NCI-H2196 treated with DMSO at 0.1 percent for 48 hours (cell line): ENCODE measurements around the gene MYOC.
"Not testable (repeated sequence)": the region's sequence is repeated elsewhere in the genome, so short reads cannot be mapped to it uniquely, and the experiment has no call there.

Experiments used
- DNase-seq: peaks from one replicate; lab custom pipeline; 2025; ENCODE audit not compliant: unreplicated experiment; lab: John Stamatoyannopoulos, UW

The MYOC gene

GRCh38 chr1:171610385-171610784, 42.1 kb downstream of the MYOC start:
- no peak for DNase-seq

GRCh38 chr1:171606402-171606941, 46.0 kb downstream of the MYOC start:
- DNase-seq: no peak

GRCh38 chr1:171603042-171603441, 49.4 kb downstream of the MYOC start:
- not testable (repeated sequence) for DNase-seq

- DNase-seq: no peak
Measured at GRCh38 chr1:171600862-171601261, 51.6 kb downstream of the MYOC start.

GRCh38 chr1:171600310-171600709, 52.2 kb downstream of the MYOC start:
- DNase-seq: not testable (repeated sequence)

- no peak for DNase-seq
Measured at GRCh38 chr1:171597203-171597602, 55.3 kb downstream of the MYOC start.

- DNase-seq: no peak
Measured at GRCh38 chr1:171596705-171597104, 55.8 kb downstream of the MYOC start.

- no peak for DNase-seq
Measured at GRCh38 chr1:171596119-171596518, 56.4 kb downstream of the MYOC start.

- DNase-seq: no peak
Measured at GRCh38 chr1:171595324-171595723, 57.2 kb downstream of the MYOC start.

- no peak for DNase-seq
Measured at GRCh38 chr1:171590022-171590421, 62.5 kb downstream of the MYOC start.

- no peak for DNase-seq
Measured at GRCh38 chr1:171588230-171588629, 64.3 kb downstream of the MYOC start.

GRCh38 chr1:171585715-171586114, 66.8 kb downstream of the MYOC start:
- no peak for DNase-seq
